H1 (cell line): ENCODE data around the gene CELA2A. TPM values are rescaled to one million over a fixed set of nuclear protein-coding genes. Genes with fewer than 3 reads are reported as not detected.

Source experiments
- CTCF ChIA-PET: fragments of 300-600 bp; sonication (Branson Sonifier 250); formaldehyde crosslinking; loops from one replicate; lab custom pipeline; 2021; ENCODE audit not compliant: partially characterized antibody; lab: Charles Lee
- POLR2A ChIA-PET: fragments of 300-600 bp; sonication (Branson Sonifier 250); formaldehyde crosslinking; loops from one replicate; lab custom pipeline; 2021; ENCODE audit warnings: inconsistent platforms; ENCODE audit not compliant: partially characterized antibody; lab: Charles Lee
- DNase-seq, 2 experiments: peaks; one replicate each; pipeline versions ENCODE4 v3.0.0 to v3.0.0-alpha.2; 2010 to 2022; ENCODE audit warnings: low spot score in 2 of 2, low read depth in 1 of 2, mixed read lengths in 1 of 2
- FAIRE-seq: peaks from 2 replicates; lab custom pipeline; 2011; peaks lifted over from hg19 to GRCh38; lab: Jason Lieb, UNC
- H2AFZ ChIP-seq: 2 replicates; pipeline ENCODE4 v1.8.1; 2012; ENCODE audit warnings: low read length, inconsistent platforms
- H2AK5ac ChIP-seq: 2 replicates; pipeline ENCODE4 v1.6.1; 2013; ENCODE audit warnings: low read depth, low read length
- H2BK120ac ChIP-seq: replicated peaks from 2 replicates; pipeline ENCODE3; 2013; ENCODE audit warnings: low read depth, low read length, inconsistent platforms
- H2BK12ac ChIP-seq: 2 replicates; pipeline ENCODE4 v1.6.1; 2013; ENCODE audit warnings: low read depth, low read length
- H2BK15ac ChIP-seq: 2 replicates; pipeline ENCODE4 v1.6.1; 2013; ENCODE audit warnings: low read length
- H2BK20ac ChIP-seq: 2 replicates; pipeline ENCODE4 v1.6.1; 2013; ENCODE audit warnings: low read length
- H2BK5ac ChIP-seq: 2 replicates; pipeline ENCODE4 v1.6.1; 2013; ENCODE audit warnings: low read depth, low read length
- H3K14ac ChIP-seq: 2 replicates; pipeline ENCODE4 v1.6.1; 2013; ENCODE audit warnings: inconsistent platforms; ENCODE audit not compliant: insufficient read length
- H3K18ac ChIP-seq: 2 replicates; pipeline ENCODE4 v1.6.1; 2013; ENCODE audit warnings: low read length; ENCODE audit errors: extremely low read depth
- H3K23ac ChIP-seq: 2 replicates; pipeline ENCODE4 v1.6.1; 2013; ENCODE audit warnings: inconsistent platforms; ENCODE audit not compliant: insufficient read length
- H3K23me2 ChIP-seq: 2 replicates; pipeline ENCODE4 v1.6.1; 2013; ENCODE audit warnings: low read depth, low read length
- H3K27ac ChIP-seq: 2 replicates; pipeline ENCODE4 v1.6.1; 2011; ENCODE audit warnings: low read depth, low read length, inconsistent platforms
- H3K27me3 ChIP-seq, 4 experiments: replicated peaks in 1 of 4; 1 replicate in 1 of 4; 2 replicates in 3 of 4; pipeline versions ENCODE4 v1.6.1 to v1.8.1; 2011 to 2013; ENCODE audit warnings: low read length in 3 of 4, mild to moderate bottlenecking in 3 of 4, inconsistent platforms in 2 of 4, mixed read lengths in 2 of 4, moderate library complexity in 1 of 4; ENCODE audit not compliant: control insufficient read depth in 3 of 4, insufficient read depth in 3 of 4; ENCODE audit errors: extremely low read depth in 1 of 4
- H3K36me3 ChIP-seq, 4 experiments: 2 replicates each; pipeline versions ENCODE4 v1.6.1 to v1.8.1; 2011 to 2013; ENCODE audit warnings: mild to moderate bottlenecking in 4 of 4, low read length in 3 of 4, moderate library complexity in 2 of 4, control low read depth in 1 of 4, inconsistent platforms in 1 of 4; ENCODE audit not compliant: insufficient read depth in 4 of 4, control insufficient read depth in 2 of 4
- H3K4ac ChIP-seq: replicated peaks from 2 replicates; pipeline ENCODE3; 2013; ENCODE audit warnings: low read length, low read depth, mixed read lengths, inconsistent platforms; ENCODE audit not compliant: insufficient read length
- H3K4me1 ChIP-seq, 4 experiments: replicated peaks in 1 of 4; 1 replicate in 1 of 4; 2 replicates in 3 of 4; pipeline versions ENCODE4 v1.6.1 to v1.8.1; 2011 to 2013; ENCODE audit warnings: low read length in 3 of 4, inconsistent platforms in 2 of 4, mixed read lengths in 1 of 4; ENCODE audit not compliant: insufficient read depth in 4 of 4, control insufficient read depth in 3 of 4
- H3K4me2 ChIP-seq, 2 experiments: 2 replicates each; pipeline versions ENCODE4 v1.6.1 to v1.8.1; 2011 to 2013; ENCODE audit warnings: low read depth in 2 of 2, low read length in 2 of 2, control low read depth in 1 of 2, inconsistent platforms in 1 of 2, mild to moderate bottlenecking in 1 of 2; ENCODE audit not compliant: insufficient read depth in 1 of 2
- H3K4me3 ChIP-seq, 4 experiments: fragments of 200-600, 300-600 bp in 1 of 4; sonication (generic), shearing (Covaris generic), sonication (Bioruptor Twin) in 1 of 4; 2 replicates each; pipeline versions ENCODE4 v1.5.1 to v1.8.1; 2011 to 2016; ENCODE audit warnings: low read length in 4 of 4, low read depth in 3 of 4, control low read depth in 2 of 4, inconsistent platforms in 2 of 4, mild to moderate bottlenecking in 2 of 4, mixed read lengths in 1 of 4, moderate library complexity in 1 of 4; ENCODE audit not compliant: insufficient read depth in 2 of 4; ENCODE audit errors: extremely low read depth in 1 of 4
- H3K56ac ChIP-seq: replicated peaks from 2 replicates; pipeline ENCODE3; 2013; ENCODE audit warnings: low read depth, mild to moderate bottlenecking, mixed read lengths, low read length, inconsistent platforms; ENCODE audit not compliant: insufficient read length
- H3K79me1 ChIP-seq: 2 replicates; pipeline ENCODE4 v1.6.1; 2013; ENCODE audit warnings: low read depth, low read length, control low read depth
- H3K79me2 ChIP-seq, 2 experiments: 2 replicates each; pipeline versions ENCODE4 v1.6.1 to v1.8.1; 2012 to 2013; ENCODE audit warnings: low read length in 2 of 2, mild to moderate bottlenecking in 2 of 2, inconsistent platforms in 1 of 2; ENCODE audit not compliant: insufficient read depth in 2 of 2, control insufficient read depth in 1 of 2
- H3K9ac ChIP-seq, 4 experiments: replicated peaks in 1 of 4; 1 replicate in 1 of 4; 2 replicates in 3 of 4; pipeline versions ENCODE4 v1.6.1 to v1.8.1; 2011 to 2013; ENCODE audit warnings: low read depth in 3 of 4, low read length in 3 of 4, control low read depth in 2 of 4, mild to moderate bottlenecking in 2 of 4, moderate library complexity in 2 of 4, inconsistent platforms in 1 of 4; ENCODE audit errors: extremely low read depth in 1 of 4
- H3K9me3 ChIP-seq, 2 experiments: 2 replicates each; pipeline versions ENCODE4 v1.6.1 to v1.8.1; 2012 to 2013; ENCODE audit warnings: mild to moderate bottlenecking in 2 of 2, moderate library complexity in 2 of 2, control low read depth in 1 of 2, inconsistent platforms in 1 of 2, low read depth in 1 of 2, low read length in 1 of 2, mixed read lengths in 1 of 2; ENCODE audit not compliant: insufficient read depth in 2 of 2
- H4K20me1 ChIP-seq, 2 experiments: replicated peaks in 1 of 2; 2 replicates each; pipeline versions ENCODE3 to v1.8.1; 2011 to 2013; ENCODE audit warnings: inconsistent platforms in 2 of 2, low read length in 2 of 2, mild to moderate bottlenecking in 1 of 2; ENCODE audit not compliant: insufficient read depth in 2 of 2, control insufficient read depth in 1 of 2
- H4K5ac ChIP-seq: 2 replicates; pipeline ENCODE4 v1.6.1; 2013; ENCODE audit warnings: low read length, low read depth, mixed read lengths, inconsistent platforms; ENCODE audit not compliant: insufficient read length
- H4K8ac ChIP-seq: 2 replicates; pipeline ENCODE4 v1.8.0; 2013; ENCODE audit warnings: mild to moderate bottlenecking, moderate library complexity, low read length, inconsistent platforms; ENCODE audit not compliant: insufficient read depth; ENCODE audit errors: extremely low read depth
- H4K91ac ChIP-seq: replicated peaks from 2 replicates; pipeline ENCODE3; 2013; ENCODE audit warnings: low read length, mixed read lengths, inconsistent platforms; ENCODE audit not compliant: insufficient read length
- CBX8 ChIP-seq: fragments of 300-800, 300-1000 bp; sonication (generic); IDR thresholded peaks from 2 replicates; pipeline ENCODE4 v1.7.1; 2016; ENCODE audit warnings: low read depth, low read length, borderline replicate concordance
- GABPA ChIP-seq: IDR thresholded peaks from 2 replicates; pipeline ENCODE4 v1.6.1; 2011; ENCODE audit warnings: mild to moderate bottlenecking, low read length, moderate library complexity, borderline replicate concordance; ENCODE audit not compliant: insufficient read depth
- HDAC2 ChIP-seq, 2 experiments: fragments of 300-600 bp in 1 of 2; sonication (generic) in 1 of 2; IDR thresholded peaks; 2 replicates each; pipeline ENCODE4 v1.6.1; 2011 to 2012; ENCODE audit warnings: low read depth in 2 of 2, low read length in 2 of 2, mild to moderate bottlenecking in 2 of 2, moderate library complexity in 2 of 2, borderline replicate concordance in 1 of 2, inconsistent platforms in 1 of 2
- JUN ChIP-seq: IDR thresholded peaks from 2 replicates; pipeline ENCODE4 v1.6.1; 2011; ENCODE audit warnings: low read depth, mild to moderate bottlenecking, improper control_type of control experiment, low read length
- POLR2A ChIP-seq, 2 experiments: IDR thresholded peaks; 1 replicate in 1 of 2; 2 replicates in 1 of 2; pipeline ENCODE4 v1.6.1; 2011; ENCODE audit warnings: low read depth in 2 of 2, low read length in 2 of 2, mild to moderate bottlenecking in 2 of 2; ENCODE audit errors: control extremely low read depth in 1 of 2
- RFX5 ChIP-seq: IDR thresholded peaks from 2 replicates; pipeline ENCODE4 v1.6.1; 2011; ENCODE audit warnings: low read depth, low read length, improper control_type of control experiment, borderline replicate concordance
- SIN3A ChIP-seq, 2 experiments: IDR thresholded peaks in 1 of 2; conservative IDR thresholded peaks in 1 of 2; 2 replicates each; pipeline ENCODE4 v1.6.1; 2011 to 2012; ENCODE audit warnings: low read length in 2 of 2, improper control_type of control experiment in 1 of 2, low read depth in 1 of 2, mild to moderate bottlenecking in 1 of 2
- SIX5 ChIP-seq: IDR thresholded peaks from 2 replicates; pipeline ENCODE4 v1.6.1; 2011; ENCODE audit warnings: mild to moderate bottlenecking, low read depth, low read length
- SP1 ChIP-seq: IDR thresholded peaks from 2 replicates; pipeline ENCODE4 v1.6.1; 2011; ENCODE audit warnings: low read depth, low read length
- SP2 ChIP-seq: IDR thresholded peaks from 2 replicates; pipeline ENCODE4 v1.6.1; 2012; ENCODE audit warnings: mild to moderate bottlenecking, low read length, inconsistent platforms
- WGBS, 2 experiments: shearing (Covaris generic) in 1 of 2; methylation state at CpG; one replicate each; pipeline versions ENCODE4 v1.1.6 to v1.1.7; 2013 to 2015; ENCODE audit warnings: low lambda C conversion rate in 2 of 2, mixed read lengths in 2 of 2, inconsistent platforms in 1 of 2, low coverage in 1 of 2, missing lambda C conversion rate in 1 of 2; ENCODE audit not compliant: insufficient replicate concordance in 2 of 2, insufficient coverage in 1 of 2, insufficient read length in 1 of 2; ENCODE audit errors: extremely low coverage in 1 of 2, missing lambda C conversion rate in 1 of 2; 5-methylcytosine and 5-hydroxymethylcytosine counted together
- polyA plus RNA-seq, 7 experiments: library from polyadenylated mRNA; depleted of rRNA in 3 of 7; stranded (reverse) in 5 of 7; unstranded in 2 of 7; fragments of >200 nt in 5 of 7; fragments of 200-250 nt in 2 of 7; gene quantifications; 1 replicate in 5 of 7; 2 replicates in 1 of 7; 4 replicates in 1 of 7; pipeline versions ENCODE4 v1.2.1 to v1.2.3, GENCODE V29; 2011 to 2013; ENCODE audit warnings: missing spikeins in 2 of 7, mixed read lengths in 2 of 7
- total RNA-seq: library from RNA; stranded (reverse); fragmentation: NEBNext Ultra II Directional; extraction: Animal tissue kit (Norgen Biotek cat#: 25700); gene quantifications from 2 replicates; pipeline ENCODE4 v1.2.1, GENCODE V29; 2021
- TF ChIP-seq, protein P1 (sequence below): IDR thresholded peaks from 2 replicates; pipeline ENCODE4 v1.6.1; 2012; ENCODE audit warnings: inconsistent platforms
- TF ChIP-seq, protein P2 (sequence below): IDR thresholded peaks from 2 replicates; pipeline ENCODE4 v1.6.1; 2012; ENCODE audit warnings: low read length, inconsistent platforms

Gene CELA2A
- total and polyA plus RNA-seq, 2 of the 8 experiments (the other 6 are each of a cell fraction or from before 2014, with no cell fraction given) = not detected

- Histone ChIP-seq H3K4me1 (no peaks in the 10 kb centered on the region), H3K79me2 (no peaks in the 10 kb centered on the region), H3K9me3 (no peaks in the 10 kb centered on the region), H3K18ac (no peak overlapping the region), H3K56ac (no peak overlapping the region), H2BK20ac (no peak overlapping the region), H3K9ac (no peak overlapping the region), H2AFZ (no peak overlapping the region), H2AK5ac (no peak overlapping the region), H2BK5ac (no peak overlapping the region), H3K4ac (no peak overlapping the region), H3K23me2 (no peaks in the 10 kb centered on the region), H3K36me3 (no peaks in the 10 kb centered on the region), H3K79me1 (no peaks in the 10 kb centered on the region), H3K27ac (no peak overlapping the region), H3K4me3 (no peak overlapping the region), H2BK15ac (no peak overlapping the region), H4K8ac (no peak overlapping the region), H4K5ac (no peak overlapping the region), H3K23ac (no peak overlapping the region), H4K91ac (no peak overlapping the region), H2BK120ac (no peak overlapping the region), H3K27me3 (no peaks in the 10 kb centered on the region), H3K14ac (no peak overlapping the region), H4K20me1 (no peaks in the 10 kb centered on the region), H3K4me2 (no peak overlapping the region), H2BK12ac (no peak overlapping the region)
- POLR2A ChIA-PET = no interaction called here
- WGBS, 2 experiments = 80% methylated on average over 6 of the region's 6 CpGs; no CpG with 5 or more reads in 1 of the 2 experiments
- DNase-seq (no peak), FAIRE-seq (no peak)
- CTCF ChIA-PET = interaction anchor here (0.7 kb wide), 1 partner anchor 48 kb away, joined by 3 read pairs; no protein-coding TSS in a partner anchor
- TF ChIP-seq, protein P1, sequence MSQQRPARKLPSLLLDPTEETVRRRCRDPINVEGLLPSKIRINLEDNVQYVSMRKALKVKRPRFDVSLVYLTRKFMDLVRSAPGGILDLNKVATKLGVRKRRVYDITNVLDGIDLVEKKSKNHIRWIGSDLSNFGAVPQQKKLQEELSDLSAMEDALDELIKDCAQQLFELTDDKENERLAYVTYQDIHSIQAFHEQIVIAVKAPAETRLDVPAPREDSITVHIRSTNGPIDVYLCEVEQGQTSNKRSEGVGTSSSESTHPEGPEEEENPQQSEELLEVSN = no peak
- TF ChIP-seq JUN = no peak
- no peak for TF ChIP-seq SP1
- TF ChIP-seq SIX5 = no peak
- TF ChIP-seq RFX5 = no peak
- TF ChIP-seq, protein P2, sequence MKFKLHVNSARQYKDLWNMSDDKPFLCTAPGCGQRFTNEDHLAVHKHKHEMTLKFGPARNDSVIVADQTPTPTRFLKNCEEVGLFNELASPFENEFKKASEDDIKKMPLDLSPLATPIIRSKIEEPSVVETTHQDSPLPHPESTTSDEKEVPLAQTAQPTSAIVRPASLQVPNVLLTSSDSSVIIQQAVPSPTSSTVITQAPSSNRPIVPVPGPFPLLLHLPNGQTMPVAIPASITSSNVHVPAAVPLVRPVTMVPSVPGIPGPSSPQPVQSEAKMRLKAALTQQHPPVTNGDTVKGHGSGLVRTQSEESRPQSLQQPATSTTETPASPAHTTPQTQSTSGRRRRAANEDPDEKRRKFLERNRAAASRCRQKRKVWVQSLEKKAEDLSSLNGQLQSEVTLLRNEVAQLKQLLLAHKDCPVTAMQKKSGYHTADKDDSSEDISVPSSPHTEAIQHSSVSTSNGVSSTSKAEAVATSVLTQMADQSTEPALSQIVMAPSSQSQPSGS = no peak
- no peak for TF ChIP-seq SP2
- no peak for TF ChIP-seq SIN3A (conservative IDR thresholded peaks at IDR 0.05 in 1 of 2, IDR thresholded peaks at IDR 0.05 in 1 of 2; ENCODE audit: low read depth in 1 of 2, low read length in 2 of 2)
- TF ChIP-seq HDAC2 (IDR thresholded peaks at IDR 0.05; ENCODE audit: borderline replicate concordance in 1 of 2, low read depth in 2 of 2, low read length in 2 of 2) = no peak
- no peak for TF ChIP-seq CBX8
- TF ChIP-seq POLR2A (IDR thresholded peaks at IDR 0.05; ENCODE audit: control extremely low read depth in 1 of 2, low read depth in 2 of 2, low read length in 2 of 2) = no peak
- TF ChIP-seq GABPA = no peak
Measured at GRCh38 chr1:15455522-15455921, 1.0 kb upstream of the CELA2A start.
